HepG2 (cell line): ENCODE data around the gene RNF183. TPM values are rescaled to one million over a fixed set of nuclear protein-coding genes. Genes with fewer than 3 reads are reported as not detected.

ENCODE experiments used
- ETV6 ChIP-seq: sonication (generic); formaldehyde crosslinking; conservative IDR thresholded peaks from 2 replicates; pipeline ENCODE4 v1.4.0; 2020; ENCODE audit warnings: missing genetic modification reagents
- FOSL1 ChIP-seq: sonication (generic); formaldehyde crosslinking; IDR thresholded peaks from 2 replicates; pipeline ENCODE4 v1.9.0; 2021; ENCODE audit warnings: missing genetic modification reagents, borderline replicate concordance
- SATB2 ChIP-seq: sonication (generic); formaldehyde crosslinking; IDR thresholded peaks from 2 replicates; pipeline ENCODE4 v1.5.0; 2020; ENCODE audit warnings: missing genetic modification reagents
- STAG1 ChIP-seq: sonication (generic); formaldehyde crosslinking; IDR thresholded peaks from 2 replicates; pipeline ENCODE4 v1.4.0; 2020; ENCODE audit warnings: missing genetic modification reagents
- ZNF431 ChIP-seq: sonication (generic); formaldehyde crosslinking; IDR thresholded peaks from 2 replicates; pipeline ENCODE4 v1.9.0; 2022; ENCODE audit warnings: missing genetic modification reagents, low read depth, mild to moderate bottlenecking, borderline replicate concordance
- ZNF75D ChIP-seq: sonication (generic); formaldehyde crosslinking; IDR thresholded peaks from 2 replicates; pipeline ENCODE4 v1.8.1; 2023; ENCODE audit warnings: missing genetic modification reagents, mild to moderate bottlenecking, borderline replicate concordance
- ZNF790 ChIP-seq: sonication (generic); formaldehyde crosslinking; IDR thresholded peaks from 2 replicates; pipeline ENCODE4 v1.8.0; 2022; ENCODE audit warnings: missing genetic modification reagents, mild to moderate bottlenecking, borderline replicate concordance
- ZSCAN21 ChIP-seq: sonication (generic); formaldehyde crosslinking; IDR thresholded peaks from 2 replicates; pipeline ENCODE4 v1.8.0; 2022; ENCODE audit warnings: mild to moderate bottlenecking, missing genetic modification reagents, moderate library complexity, borderline replicate concordance
- polyA plus RNA-seq, 8 experiments: library from polyadenylated mRNA; depleted of rRNA in 3 of 8; stranded (reverse) in 7 of 8; unstranded in 1 of 8; fragments of >200 nt; fragmentation: Illumina TruSeq in 4 of 8; extraction: Trizol in 4 of 8; gene quantifications; 2 replicates each; pipeline versions ENCODE4 v1.2.1 to v1.2.3, GENCODE V29; 2011 to 2016; ENCODE audit warnings: low read depth in 4 of 8, missing spikeins in 1 of 8, mixed read lengths in 1 of 8; ENCODE audit not compliant: insufficient read depth in 1 of 8
- total RNA-seq, 5 experiments: library from RNA; depleted of rRNA; stranded (reverse); fragments of >200 nt; fragmentation: Illumina TruSeq; extraction: Trizol; gene quantifications; 2 replicates each; pipeline ENCODE4 v1.2.3, GENCODE V29; 2016; ENCODE audit warnings: low read depth in 1 of 5
- TF ChIP-seq, protein P1 (sequence below): IDR thresholded peaks from 2 replicates; pipeline ENCODE4 v1.4.0; 2020; ENCODE audit warnings: mild to moderate bottlenecking, missing genetic modification reagents
- TF ChIP-seq, protein P2 (sequence below): fragments of 450-650 bp; IDR thresholded peaks from 2 replicates; pipeline ENCODE4 v1.6.1; 2016
- TF ChIP-seq, protein P3 (sequence below): fragments of 450-650 bp; IDR thresholded peaks from 2 replicates; pipeline ENCODE4 v1.6.1; 2017
- TF ChIP-seq, protein P4 (sequence below): sonication (generic); formaldehyde crosslinking; IDR thresholded peaks from 2 replicates; pipeline ENCODE4 v1.8.1; 2023; ENCODE audit warnings: mild to moderate bottlenecking, missing genetic modification reagents
- TF ChIP-seq, protein P5 (sequence below): sonication (generic); formaldehyde crosslinking; IDR thresholded peaks from 2 replicates; pipeline ENCODE4 v1.4.0; 2020; ENCODE audit warnings: missing genetic modification reagents, borderline replicate concordance
- TF ChIP-seq, protein P6 (sequence below): sonication (generic); formaldehyde crosslinking; IDR thresholded peaks from 2 replicates; pipeline ENCODE4 v1.4.0; 2020; ENCODE audit warnings: missing genetic modification reagents

The RNF183 gene
- total and polyA plus RNA-seq, 2 of the 13 experiments (the other 11 are each of a cell fraction or from before 2014, with no cell fraction given): 0.13 to 6.5 TPM

DNA sequence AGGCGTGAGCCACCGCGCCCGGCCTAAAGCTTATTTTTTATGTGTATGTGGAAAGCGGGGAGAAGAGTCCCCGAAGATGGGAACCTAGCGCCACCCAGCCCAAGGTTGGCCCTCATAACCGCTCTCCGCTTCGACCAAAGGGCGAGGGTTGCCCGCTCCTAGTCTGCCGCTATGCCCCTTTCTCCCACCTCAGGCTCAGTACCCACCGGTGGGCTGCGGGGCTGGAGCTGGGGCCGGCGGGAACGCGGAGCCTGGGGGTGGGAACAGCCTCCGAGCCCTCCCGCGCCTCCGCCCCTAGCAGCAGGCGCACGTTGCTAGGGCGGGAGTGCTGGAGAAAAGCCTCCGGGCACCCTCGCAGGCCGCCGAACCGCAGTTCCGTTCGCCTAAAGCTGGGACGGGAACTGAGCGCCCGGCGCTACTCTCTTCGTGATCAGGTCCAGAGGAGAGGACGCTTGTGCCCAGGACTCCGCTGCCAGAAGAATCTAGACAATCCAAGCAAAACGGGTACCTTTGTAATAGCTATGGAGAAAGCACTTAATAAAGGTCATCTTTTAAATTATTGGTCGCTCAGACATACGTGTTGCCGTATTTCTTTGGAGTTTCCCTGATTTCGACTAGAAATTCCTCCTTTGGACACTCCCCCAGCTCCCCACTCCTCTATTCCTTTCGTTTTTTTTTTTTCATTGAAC is 37.0 kb upstream of the RNF183 start, which contains the start of gene WDR31 (continued):
- TF ChIP-seq ETV6 (CRISPR knock-in tag) (0 out of 2 replicates have a peak, but pooled peaks have one; percentile 63), ZSCAN21 (CRISPR knock-in tag) (peak; percentile 90; the same call in 1 of the 2 replicates), STAG1 (CRISPR knock-in tag) (peak; percentile 30; the same call in 1 of the 2 replicates), ZNF790 (CRISPR knock-in tag) (peak; percentile 88; the same call in 1 of the 2 replicates), ZNF75D (CRISPR knock-in tag) (no peak), SATB2 (CRISPR knock-in tag) (peak; percentile 27; the same call in 1 of the 2 replicates), FOSL1 (CRISPR knock-in tag) (no peak), ZNF431 (peak; percentile 73; the same call in 1 of the 2 replicates)
- TF ChIP-seq, protein P1, sequence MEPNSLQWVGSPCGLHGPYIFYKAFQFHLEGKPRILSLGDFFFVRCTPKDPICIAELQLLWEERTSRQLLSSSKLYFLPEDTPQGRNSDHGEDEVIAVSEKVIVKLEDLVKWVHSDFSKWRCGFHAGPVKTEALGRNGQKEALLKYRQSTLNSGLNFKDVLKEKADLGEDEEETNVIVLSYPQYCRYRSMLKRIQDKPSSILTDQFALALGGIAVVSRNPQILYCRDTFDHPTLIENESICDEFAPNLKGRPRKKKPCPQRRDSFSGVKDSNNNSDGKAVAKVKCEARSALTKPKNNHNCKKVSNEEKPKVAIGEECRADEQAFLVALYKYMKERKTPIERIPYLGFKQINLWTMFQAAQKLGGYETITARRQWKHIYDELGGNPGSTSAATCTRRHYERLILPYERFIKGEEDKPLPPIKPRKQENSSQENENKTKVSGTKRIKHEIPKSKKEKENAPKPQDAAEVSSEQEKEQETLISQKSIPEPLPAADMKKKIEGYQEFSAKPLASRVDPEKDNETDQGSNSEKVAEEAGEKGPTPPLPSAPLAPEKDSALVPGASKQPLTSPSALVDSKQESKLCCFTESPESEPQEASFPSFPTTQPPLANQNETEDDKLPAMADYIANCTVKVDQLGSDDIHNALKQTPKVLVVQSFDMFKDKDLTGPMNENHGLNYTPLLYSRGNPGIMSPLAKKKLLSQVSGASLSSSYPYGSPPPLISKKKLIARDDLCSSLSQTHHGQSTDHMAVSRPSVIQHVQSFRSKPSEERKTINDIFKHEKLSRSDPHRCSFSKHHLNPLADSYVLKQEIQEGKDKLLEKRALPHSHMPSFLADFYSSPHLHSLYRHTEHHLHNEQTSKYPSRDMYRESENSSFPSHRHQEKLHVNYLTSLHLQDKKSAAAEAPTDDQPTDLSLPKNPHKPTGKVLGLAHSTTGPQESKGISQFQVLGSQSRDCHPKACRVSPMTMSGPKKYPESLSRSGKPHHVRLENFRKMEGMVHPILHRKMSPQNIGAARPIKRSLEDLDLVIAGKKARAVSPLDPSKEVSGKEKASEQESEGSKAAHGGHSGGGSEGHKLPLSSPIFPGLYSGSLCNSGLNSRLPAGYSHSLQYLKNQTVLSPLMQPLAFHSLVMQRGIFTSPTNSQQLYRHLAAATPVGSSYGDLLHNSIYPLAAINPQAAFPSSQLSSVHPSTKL: peak; percentile 73
- TF ChIP-seq, protein P2, sequence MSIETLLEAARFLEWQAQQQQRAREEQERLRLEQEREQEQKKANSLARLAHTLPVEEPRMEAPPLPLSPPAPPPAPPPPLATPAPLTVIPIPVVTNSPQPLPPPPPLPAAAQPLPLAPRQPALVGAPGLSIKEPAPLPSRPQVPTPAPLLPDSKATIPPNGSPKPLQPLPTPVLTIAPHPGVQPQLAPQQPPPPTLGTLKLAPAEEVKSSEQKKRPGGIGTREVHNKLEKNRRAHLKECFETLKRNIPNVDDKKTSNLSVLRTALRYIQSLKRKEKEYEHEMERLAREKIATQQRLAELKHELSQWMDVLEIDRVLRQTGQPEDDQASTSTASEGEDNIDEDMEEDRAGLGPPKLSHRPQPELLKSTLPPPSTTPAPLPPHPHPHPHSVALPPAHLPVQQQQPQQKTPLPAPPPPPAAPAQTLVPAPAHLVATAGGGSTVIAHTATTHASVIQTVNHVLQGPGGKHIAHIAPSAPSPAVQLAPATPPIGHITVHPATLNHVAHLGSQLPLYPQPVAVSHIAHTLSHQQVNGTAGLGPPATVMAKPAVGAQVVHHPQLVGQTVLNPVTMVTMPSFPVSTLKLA: 0 out of 2 replicates have a peak, but pooled peaks have one; percentile 10
- TF ChIP-seq, protein P3, sequence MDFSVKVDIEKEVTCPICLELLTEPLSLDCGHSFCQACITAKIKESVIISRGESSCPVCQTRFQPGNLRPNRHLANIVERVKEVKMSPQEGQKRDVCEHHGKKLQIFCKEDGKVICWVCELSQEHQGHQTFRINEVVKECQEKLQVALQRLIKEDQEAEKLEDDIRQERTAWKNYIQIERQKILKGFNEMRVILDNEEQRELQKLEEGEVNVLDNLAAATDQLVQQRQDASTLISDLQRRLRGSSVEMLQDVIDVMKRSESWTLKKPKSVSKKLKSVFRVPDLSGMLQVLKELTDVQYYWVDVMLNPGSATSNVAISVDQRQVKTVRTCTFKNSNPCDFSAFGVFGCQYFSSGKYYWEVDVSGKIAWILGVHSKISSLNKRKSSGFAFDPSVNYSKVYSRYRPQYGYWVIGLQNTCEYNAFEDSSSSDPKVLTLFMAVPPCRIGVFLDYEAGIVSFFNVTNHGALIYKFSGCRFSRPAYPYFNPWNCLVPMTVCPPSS: no peak
- TF ChIP-seq, protein P4, sequence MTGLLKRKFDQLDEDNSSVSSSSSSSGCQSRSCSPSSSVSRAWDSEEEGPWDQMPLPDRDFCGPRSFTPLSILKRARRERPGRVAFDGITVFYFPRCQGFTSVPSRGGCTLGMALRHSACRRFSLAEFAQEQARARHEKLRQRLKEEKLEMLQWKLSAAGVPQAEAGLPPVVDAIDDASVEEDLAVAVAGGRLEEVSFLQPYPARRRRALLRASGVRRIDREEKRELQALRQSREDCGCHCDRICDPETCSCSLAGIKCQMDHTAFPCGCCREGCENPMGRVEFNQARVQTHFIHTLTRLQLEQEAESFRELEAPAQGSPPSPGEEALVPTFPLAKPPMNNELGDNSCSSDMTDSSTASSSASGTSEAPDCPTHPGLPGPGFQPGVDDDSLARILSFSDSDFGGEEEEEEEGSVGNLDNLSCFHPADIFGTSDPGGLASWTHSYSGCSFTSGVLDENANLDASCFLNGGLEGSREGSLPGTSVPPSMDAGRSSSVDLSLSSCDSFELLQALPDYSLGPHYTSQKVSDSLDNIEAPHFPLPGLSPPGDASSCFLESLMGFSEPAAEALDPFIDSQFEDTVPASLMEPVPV (CRISPR knock-in tag): peak; percentile 76; the same call in 1 of the 2 replicates
- TF ChIP-seq, protein P5, sequence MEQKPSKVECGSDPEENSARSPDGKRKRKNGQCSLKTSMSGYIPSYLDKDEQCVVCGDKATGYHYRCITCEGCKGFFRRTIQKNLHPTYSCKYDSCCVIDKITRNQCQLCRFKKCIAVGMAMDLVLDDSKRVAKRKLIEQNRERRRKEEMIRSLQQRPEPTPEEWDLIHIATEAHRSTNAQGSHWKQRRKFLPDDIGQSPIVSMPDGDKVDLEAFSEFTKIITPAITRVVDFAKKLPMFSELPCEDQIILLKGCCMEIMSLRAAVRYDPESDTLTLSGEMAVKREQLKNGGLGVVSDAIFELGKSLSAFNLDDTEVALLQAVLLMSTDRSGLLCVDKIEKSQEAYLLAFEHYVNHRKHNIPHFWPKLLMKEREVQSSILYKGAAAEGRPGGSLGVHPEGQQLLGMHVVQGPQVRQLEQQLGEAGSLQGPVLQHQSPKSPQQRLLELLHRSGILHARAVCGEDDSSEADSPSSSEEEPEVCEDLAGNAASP (CRISPR knock-in tag): peak; percentile 70; the same call in 1 of the 2 replicates
- TF ChIP-seq, protein P6, sequence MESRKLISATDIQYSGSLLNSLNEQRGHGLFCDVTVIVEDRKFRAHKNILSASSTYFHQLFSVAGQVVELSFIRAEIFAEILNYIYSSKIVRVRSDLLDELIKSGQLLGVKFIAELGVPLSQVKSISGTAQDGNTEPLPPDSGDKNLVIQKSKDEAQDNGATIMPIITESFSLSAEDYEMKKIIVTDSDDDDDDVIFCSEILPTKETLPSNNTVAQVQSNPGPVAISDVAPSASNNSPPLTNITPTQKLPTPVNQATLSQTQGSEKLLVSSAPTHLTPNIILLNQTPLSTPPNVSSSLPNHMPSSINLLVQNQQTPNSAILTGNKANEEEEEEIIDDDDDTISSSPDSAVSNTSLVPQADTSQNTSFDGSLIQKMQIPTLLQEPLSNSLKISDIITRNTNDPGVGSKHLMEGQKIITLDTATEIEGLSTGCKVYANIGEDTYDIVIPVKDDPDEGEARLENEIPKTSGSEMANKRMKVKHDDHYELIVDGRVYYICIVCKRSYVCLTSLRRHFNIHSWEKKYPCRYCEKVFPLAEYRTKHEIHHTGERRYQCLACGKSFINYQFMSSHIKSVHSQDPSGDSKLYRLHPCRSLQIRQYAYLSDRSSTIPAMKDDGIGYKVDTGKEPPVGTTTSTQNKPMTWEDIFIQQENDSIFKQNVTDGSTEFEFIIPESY: peak; percentile 33; the same call in 1 of the 2 replicates
